GM12878 (cell line): ENCODE data around the gene STARD13. TPM values are rescaled to one million over a fixed set of nuclear protein-coding genes. Genes with fewer than 3 reads are reported as not detected.

ENCODE experiments used
- BCL11A ChIP-seq: IDR thresholded peaks from 2 replicates; pipeline ENCODE4 v1.6.1; 2011; ENCODE audit warnings: low read depth, low read length
- CBFB ChIP-seq: IDR thresholded peaks from 2 replicates; pipeline ENCODE4 v1.6.1; 2016; ENCODE audit warnings: antibody characterized with exemption, low read depth
- CEBPB ChIP-seq, 2 experiments: fragments of 150-350 bp in 1 of 2; IDR thresholded peaks; 2 replicates each; pipeline ENCODE4 v1.6.1; 2012 to 2014; ENCODE audit warnings: low read depth in 2 of 2, low read length in 2 of 2, borderline replicate concordance in 1 of 2, inconsistent platforms in 1 of 2
- CREB1 ChIP-seq: IDR thresholded peaks from 2 replicates; pipeline ENCODE4 v1.6.1; 2012; ENCODE audit warnings: low read depth, mild to moderate bottlenecking, inconsistent platforms
- CREM ChIP-seq: IDR thresholded peaks from 2 replicates; pipeline ENCODE4 v1.6.1; 2014; ENCODE audit warnings: antibody characterized with exemption, low read depth
- EED ChIP-seq: sonication (generic); IDR thresholded peaks from 2 replicates; pipeline ENCODE4 v1.6.1; 2016; ENCODE audit warnings: antibody characterized with exemption, low read depth
- EP300 ChIP-seq, 2 experiments: fragments of 150-350 bp in 1 of 2; IDR thresholded peaks; 2 replicates each; pipeline ENCODE4 v1.6.1; 2011 to 2012; ENCODE audit warnings: low read depth in 2 of 2, low read length in 2 of 2, borderline replicate concordance in 1 of 2, improper control_type of control experiment in 1 of 2, inconsistent platforms in 1 of 2; ENCODE audit not compliant: control insufficient read depth in 1 of 2
- IRF4 ChIP-seq: IDR thresholded peaks from 2 replicates; pipeline ENCODE4 v1.6.1; 2011; ENCODE audit warnings: low read depth, low read length
- KLF5 ChIP-seq: fragments of 450-650 bp; IDR thresholded peaks from 2 replicates; pipeline ENCODE4 v1.6.1; 2014; ENCODE audit warnings: mild to moderate bottlenecking; ENCODE audit not compliant: partially characterized antibody
- LARP7 ChIP-seq: fragments of 450-650 bp; IDR thresholded peaks from 2 replicates; pipeline ENCODE4 v1.6.1; 2017; ENCODE audit warnings: mild to moderate bottlenecking
- MXI1 ChIP-seq: fragments of 150-350 bp; IDR thresholded peaks from 2 replicates; pipeline ENCODE4 v1.6.1; 2011; ENCODE audit warnings: low read depth, mild to moderate bottlenecking, inconsistent platforms, low read length, improper control_type of control experiment
- NBN ChIP-seq: fragments of 450-650 bp; IDR thresholded peaks from 2 replicates; pipeline ENCODE4 v1.6.1; 2016
- POLR2A ChIP-seq: IDR thresholded peaks from 2 replicates; pipeline ENCODE4 v1.6.1; 2011; ENCODE audit warnings: low read depth, mild to moderate bottlenecking, low read length
- POLR2AphosphoS5 ChIP-seq: IDR thresholded peaks from 2 replicates; pipeline ENCODE4 v1.6.1; 2011; ENCODE audit warnings: mild to moderate bottlenecking, low read length, inconsistent platforms
- POU2F2 ChIP-seq: IDR thresholded peaks from 3 replicates; pipeline ENCODE4 v1.6.1; 2011; ENCODE audit warnings: low read depth, mild to moderate bottlenecking, low read length, borderline replicate concordance
- RELA ChIP-seq: fragments of 450-650 bp; IDR thresholded peaks from 2 replicates; pipeline ENCODE4 v1.8.0; 2014; ENCODE audit warnings: borderline replicate concordance; ENCODE audit not compliant: partially characterized antibody
- RUNX3 ChIP-seq: IDR thresholded peaks from 2 replicates; pipeline ENCODE4 v1.6.1; 2012; ENCODE audit warnings: low read length, inconsistent platforms
- STAT3 ChIP-seq: IDR thresholded peaks from 2 replicates; pipeline ENCODE4 v1.6.1; 2011; ENCODE audit warnings: low read depth, low read length, improper control_type of control experiment
- TBL1XR1 ChIP-seq: IDR thresholded peaks from 2 replicates; pipeline ENCODE4 v1.6.1; 2012; ENCODE audit warnings: low read depth, low read length, improper control_type of control experiment
- ZNF217 ChIP-seq: fragments of 450-650 bp; IDR thresholded peaks from 2 replicates; pipeline ENCODE4 v1.6.1; 2017; ENCODE audit warnings: antibody characterized with exemption, mild to moderate bottlenecking
- ZNF622 ChIP-seq: fragments of 450-650 bp; IDR thresholded peaks from 2 replicates; pipeline ENCODE4 v1.6.1; 2017; ENCODE audit warnings: mild to moderate bottlenecking, inconsistent platforms
- polyA plus RNA-seq, 11 experiments: library from polyadenylated mRNA; depleted of rRNA in 4 of 11; unstranded in 6 of 11; stranded (reverse) in 5 of 11; fragments of >200 nt; fragmentation: Nextera tagmentation in 4 of 11; fragmentation: Illumina TruSeq in 1 of 11; extraction: Ambion mirVana in 4 of 11; extraction: Trizol in 1 of 11; gene quantifications; 1 replicate in 1 of 11; 2 replicates in 10 of 11; pipeline versions ENCODE4 v1.2.1 to v1.2.3, GENCODE V29; 2011 to 2016; ENCODE audit warnings: inconsistent platforms in 2 of 11, missing spikeins in 2 of 11, low read depth in 1 of 11
- total RNA-seq, 4 experiments: library from RNA; depleted of rRNA in 3 of 4; stranded (reverse); fragments of >200 nt in 3 of 4; fragmentation: Illumina TruSeq in 1 of 4; extraction: Trizol in 1 of 4; gene quantifications; 2 replicates each; pipeline versions ENCODE4 v1.2.1 to v1.2.3, GENCODE V29; 2013 to 2021
- TF ChIP-seq, protein P1 (sequence below): fragments of 450-650 bp; formaldehyde crosslinking; IDR thresholded peaks from 2 replicates; pipeline ENCODE4 v1.4.0; 2020; ENCODE audit warnings: mild to moderate bottlenecking, moderate library complexity
- TF ChIP-seq, protein P2 (sequence below): fragments of 450-650 bp; IDR thresholded peaks from 2 replicates; pipeline ENCODE4 v1.6.1; 2016; ENCODE audit warnings: mild to moderate bottlenecking
- TF ChIP-seq, protein P3 (sequence below): fragments of 450-650 bp; IDR thresholded peaks from 2 replicates; pipeline ENCODE4 v1.6.1; 2018; ENCODE audit warnings: mild to moderate bottlenecking, low read depth, moderate library complexity; ENCODE audit not compliant: partially characterized antibody

Gene STARD13
- total and polyA plus RNA-seq, 10 of the 15 experiments (the other 5 are each of a cell fraction or from before 2014, with no cell fraction given), result 4.0 to 41.6 (median 10.1) TPM

DNA sequence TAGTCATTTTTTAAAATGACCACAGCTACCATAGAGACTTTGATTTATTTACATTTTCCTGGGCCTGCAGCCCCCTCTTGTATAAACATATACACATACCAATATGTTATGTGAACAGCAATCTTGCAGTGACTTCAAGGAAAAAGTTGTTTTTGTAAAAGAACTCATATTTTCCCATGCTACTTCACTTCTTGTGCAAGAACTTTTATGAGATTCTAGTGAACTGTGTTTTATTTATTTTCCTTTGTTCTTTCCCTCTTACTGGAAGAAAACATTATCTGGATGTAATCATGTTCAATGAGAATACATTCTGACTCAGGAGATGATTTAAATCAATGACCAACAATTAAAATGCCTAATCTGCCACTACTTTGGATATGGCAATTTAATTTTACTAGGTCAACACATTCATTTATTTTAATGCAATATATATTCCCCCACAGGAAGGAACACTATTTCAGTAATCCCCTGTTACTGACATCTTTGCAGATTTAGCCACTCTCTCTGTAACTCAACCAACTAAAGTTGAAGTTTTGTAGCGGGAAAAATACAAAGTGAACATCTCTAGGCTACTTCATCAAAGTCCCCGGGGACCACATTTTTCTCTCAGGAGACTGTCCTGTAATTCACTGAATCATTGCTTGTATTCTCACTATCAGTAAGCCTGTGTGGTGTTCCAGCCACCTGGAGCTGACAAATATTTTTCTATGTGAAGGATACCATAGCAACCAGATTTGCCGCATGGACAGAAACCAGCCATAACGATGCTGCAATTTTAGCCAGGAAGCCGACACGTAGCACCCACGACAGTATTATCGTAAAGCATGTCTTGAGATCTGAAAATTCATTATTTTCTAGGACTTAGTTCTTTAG lies 90.5 kb downstream of the STARD13 start (continued):
- TF ChIP-seq, protein P1, sequence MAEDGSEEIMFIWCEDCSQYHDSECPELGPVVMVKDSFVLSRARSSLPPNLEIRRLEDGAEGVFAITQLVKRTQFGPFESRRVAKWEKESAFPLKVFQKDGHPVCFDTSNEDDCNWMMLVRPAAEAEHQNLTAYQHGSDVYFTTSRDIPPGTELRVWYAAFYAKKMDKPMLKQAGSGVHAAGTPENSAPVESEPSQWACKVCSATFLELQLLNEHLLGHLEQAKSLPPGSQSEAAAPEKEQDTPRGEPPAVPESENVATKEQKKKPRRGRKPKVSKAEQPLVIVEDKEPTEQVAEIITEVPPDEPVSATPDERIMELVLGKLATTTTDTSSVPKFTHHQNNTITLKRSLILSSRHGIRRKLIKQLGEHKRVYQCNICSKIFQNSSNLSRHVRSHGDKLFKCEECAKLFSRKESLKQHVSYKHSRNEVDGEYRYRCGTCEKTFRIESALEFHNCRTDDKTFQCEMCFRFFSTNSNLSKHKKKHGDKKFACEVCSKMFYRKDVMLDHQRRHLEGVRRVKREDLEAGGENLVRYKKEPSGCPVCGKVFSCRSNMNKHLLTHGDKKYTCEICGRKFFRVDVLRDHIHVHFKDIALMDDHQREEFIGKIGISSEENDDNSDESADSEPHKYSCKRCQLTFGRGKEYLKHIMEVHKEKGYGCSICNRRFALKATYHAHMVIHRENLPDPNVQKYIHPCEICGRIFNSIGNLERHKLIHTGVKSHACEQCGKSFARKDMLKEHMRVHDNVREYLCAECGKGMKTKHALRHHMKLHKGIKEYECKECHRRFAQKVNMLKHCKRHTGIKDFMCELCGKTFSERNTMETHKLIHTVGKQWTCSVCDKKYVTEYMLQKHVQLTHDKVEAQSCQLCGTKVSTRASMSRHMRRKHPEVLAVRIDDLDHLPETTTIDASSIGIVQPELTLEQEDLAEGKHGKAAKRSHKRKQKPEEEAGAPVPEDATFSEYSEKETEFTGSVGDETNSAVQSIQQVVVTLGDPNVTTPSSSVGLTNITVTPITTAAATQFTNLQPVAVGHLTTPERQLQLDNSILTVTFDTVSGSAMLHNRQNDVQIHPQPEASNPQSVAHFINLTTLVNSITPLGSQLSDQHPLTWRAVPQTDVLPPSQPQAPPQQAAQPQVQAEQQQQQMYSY (CRISPR knock-in tag), result no peak
- TF ChIP-seq POLR2A, result no peak
- peak; percentile 42; the same call in 1 of the 3 replicates for TF ChIP-seq POU2F2
- peak; percentile 87 for TF ChIP-seq RUNX3
- TF ChIP-seq BCL11A, result peak; percentile 89; the same call in 1 of the 2 replicates
- TF ChIP-seq EED, result peak; percentile 82
- TF ChIP-seq CREB1, result peak; percentile 79
- TF ChIP-seq STAT3, result no peak
- TF ChIP-seq ZNF622, result no peak
- TF ChIP-seq RELA, result peak; percentile 74
- no peak for TF ChIP-seq TBL1XR1
- TF ChIP-seq ZNF217, result no peak
- TF ChIP-seq CREM, result peak; percentile 83; the same call in 1 of the 2 replicates
- TF ChIP-seq, protein P2, sequence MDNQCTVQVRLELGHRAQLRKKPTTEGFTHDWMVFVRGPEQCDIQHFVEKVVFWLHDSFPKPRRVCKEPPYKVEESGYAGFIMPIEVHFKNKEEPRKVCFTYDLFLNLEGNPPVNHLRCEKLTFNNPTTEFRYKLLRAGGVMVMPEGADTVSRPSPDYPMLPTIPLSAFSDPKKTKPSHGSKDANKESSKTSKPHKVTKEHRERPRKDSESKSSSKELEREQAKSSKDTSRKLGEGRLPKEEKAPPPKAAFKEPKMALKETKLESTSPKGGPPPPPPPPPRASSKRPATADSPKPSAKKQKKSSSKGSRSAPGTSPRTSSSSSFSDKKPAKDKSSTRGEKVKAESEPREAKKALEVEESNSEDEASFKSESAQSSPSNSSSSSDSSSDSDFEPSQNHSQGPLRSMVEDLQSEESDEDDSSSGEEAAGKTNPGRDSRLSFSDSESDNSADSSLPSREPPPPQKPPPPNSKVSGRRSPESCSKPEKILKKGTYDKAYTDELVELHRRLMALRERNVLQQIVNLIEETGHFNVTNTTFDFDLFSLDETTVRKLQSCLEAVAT, result no peak; the same call in 1 of the 2 replicates
- TF ChIP-seq MXI1, result no peak
- TF ChIP-seq KLF5, result peak; percentile 78
- TF ChIP-seq, protein P3, sequence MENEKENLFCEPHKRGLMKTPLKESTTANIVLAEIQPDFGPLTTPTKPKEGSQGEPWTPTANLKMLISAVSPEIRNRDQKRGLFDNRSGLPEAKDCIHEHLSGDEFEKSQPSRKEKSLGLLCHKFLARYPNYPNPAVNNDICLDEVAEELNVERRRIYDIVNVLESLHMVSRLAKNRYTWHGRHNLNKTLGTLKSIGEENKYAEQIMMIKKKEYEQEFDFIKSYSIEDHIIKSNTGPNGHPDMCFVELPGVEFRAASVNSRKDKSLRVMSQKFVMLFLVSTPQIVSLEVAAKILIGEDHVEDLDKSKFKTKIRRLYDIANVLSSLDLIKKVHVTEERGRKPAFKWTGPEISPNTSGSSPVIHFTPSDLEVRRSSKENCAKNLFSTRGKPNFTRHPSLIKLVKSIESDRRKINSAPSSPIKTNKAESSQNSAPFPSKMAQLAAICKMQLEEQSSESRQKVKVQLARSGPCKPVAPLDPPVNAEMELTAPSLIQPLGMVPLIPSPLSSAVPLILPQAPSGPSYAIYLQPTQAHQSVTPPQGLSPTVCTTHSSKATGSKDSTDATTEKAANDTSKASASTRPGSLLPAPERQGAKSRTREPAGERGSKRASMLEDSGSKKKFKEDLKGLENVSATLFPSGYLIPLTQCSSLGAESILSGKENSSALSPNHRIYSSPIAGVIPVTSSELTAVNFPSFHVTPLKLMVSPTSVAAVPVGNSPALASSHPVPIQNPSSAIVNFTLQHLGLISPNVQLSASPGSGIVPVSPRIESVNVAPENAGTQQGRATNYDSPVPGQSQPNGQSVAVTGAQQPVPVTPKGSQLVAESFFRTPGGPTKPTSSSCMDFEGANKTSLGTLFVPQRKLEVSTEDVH, result peak; percentile 86
- TF ChIP-seq NBN, result peak; percentile 73
- TF ChIP-seq CBFB, result no peak
- TF ChIP-seq IRF4, result peak; percentile 85; the same call in 1 of the 2 replicates
- TF ChIP-seq LARP7, result no peak
- peak in 1 of 2 experiments; percentile 42; a peak in 1 of 4 replicates for TF ChIP-seq CEBPB (IDR thresholded peaks at IDR 0.05; ENCODE audit: borderline replicate concordance in 1 of 2, low read depth in 2 of 2, low read length in 2 of 2)
- peak; percentile 71 to 95 for TF ChIP-seq EP300 (IDR thresholded peaks at IDR 0.05; ENCODE audit: borderline replicate concordance in 1 of 2, control insufficient read depth in 1 of 2, low read depth in 2 of 2, low read length in 2 of 2)
- TF ChIP-seq POLR2AphosphoS5, result peak; percentile 31; the same call in 1 of the 2 replicates
